Measurements from ENCODE around the gene POLR2E.

Gene POLR2E

DNA sequence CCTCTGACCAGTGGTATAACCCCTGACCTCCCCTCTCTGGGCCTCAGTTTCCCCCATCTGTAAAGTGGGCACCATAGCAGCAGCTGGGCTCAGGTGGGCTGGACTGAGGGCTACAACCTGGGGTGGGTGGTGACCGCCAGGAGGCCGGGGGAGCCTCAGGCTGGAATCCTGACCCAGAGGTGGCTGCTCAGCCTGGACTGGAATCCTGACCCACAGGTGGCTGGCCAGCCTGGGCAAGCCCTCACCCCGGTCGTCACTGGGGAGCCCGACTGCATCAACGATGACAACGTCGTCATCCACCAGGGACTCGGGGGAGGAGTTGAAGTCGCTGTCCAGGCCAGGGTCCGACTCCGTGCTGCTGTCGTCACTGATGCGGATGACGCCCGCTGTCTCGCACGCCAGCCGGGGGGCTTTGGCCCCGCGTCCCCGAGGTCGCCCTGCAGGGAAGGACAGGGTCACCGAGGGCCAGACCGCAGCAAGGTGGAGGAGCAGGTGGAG lies 18.9 kb upstream of the POLR2E start:
- no peak overlapping the region for H3K4me3 ChIP-seq (ENCODE audit: low read length)
- no peak for DNase-seq (ENCODE audit: low read depth)
- no peak for TF ChIP-seq CTCF (conservative IDR thresholded peaks at IDR 0.05; ENCODE audit: low read length)

- peak; percentile 61 for TF ChIP-seq CTCF (conservative IDR thresholded peaks at IDR 0.05; ENCODE audit: low read length)
- no peak overlapping the region for H3K4me3 ChIP-seq (ENCODE audit: low read length)
- peak; percentile 92 for DNase-seq (ENCODE audit: low read depth)
Observed at GRCh38 chr19:1113030-1113985, 18.1 kb upstream of the POLR2E start.

- DNase-seq (ENCODE audit: low read depth), result no peak
- H3K4me3 ChIP-seq (ENCODE audit: low read length), result no peak overlapping the region
- no peak for TF ChIP-seq CTCF (conservative IDR thresholded peaks at IDR 0.05; ENCODE audit: low read length)
Observed at GRCh38 chr19:1112268-1113029, 17.3 kb upstream of the POLR2E start.

DNA sequence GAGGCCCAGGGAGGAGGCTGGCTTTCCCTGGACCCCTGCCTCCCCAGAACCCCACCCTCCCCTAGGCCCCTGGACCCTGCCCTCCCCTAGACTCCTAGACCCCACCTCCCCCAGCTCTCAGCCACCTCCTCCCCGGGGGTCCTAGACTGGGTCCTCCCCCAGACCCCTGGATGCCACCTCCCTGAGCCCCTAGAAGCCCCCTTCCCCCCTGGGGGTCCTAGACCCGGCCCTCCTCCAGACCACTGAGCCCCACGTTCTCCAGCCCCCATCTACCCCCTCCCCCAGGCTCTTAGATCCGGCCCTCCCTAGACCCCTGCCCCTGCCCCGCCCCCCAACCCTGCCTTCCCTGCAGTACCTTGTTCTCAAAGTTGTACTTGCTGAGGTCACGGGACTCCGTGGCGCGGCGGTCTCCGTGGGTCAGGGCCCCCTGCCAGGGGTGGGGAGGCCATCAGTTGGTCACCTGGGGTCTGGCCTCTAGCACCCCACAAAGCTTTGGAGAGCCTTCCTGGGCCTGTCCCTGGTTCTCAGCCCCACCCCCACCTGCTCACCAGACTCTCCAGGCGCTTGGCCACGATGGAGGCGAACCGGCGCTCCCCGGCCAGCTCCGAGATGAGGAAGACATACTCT lies 16.6 kb upstream of the POLR2E start:
- H3K4me3 ChIP-seq (ENCODE audit: low read length), result no peak overlapping the region
- TF ChIP-seq CTCF (conservative IDR thresholded peaks at IDR 0.05; ENCODE audit: low read length), result no peak
- DNase-seq (ENCODE audit: low read depth), result no peak

- H3K4me3 ChIP-seq (ENCODE audit: low read length), result no peak overlapping the region
- DNase-seq (ENCODE audit: low read depth), result no peak
- TF ChIP-seq CTCF (conservative IDR thresholded peaks at IDR 0.05; ENCODE audit: low read length), result no peak
Observed at GRCh38 chr19:1110809-1111640, 15.8 kb upstream of the POLR2E start.

Measured in AG10803 (cell line).